ENCODE data around the gene SLC6A5.
"Not testable (repeated sequence)": the region's sequence is repeated elsewhere in the genome, so short reads cannot be mapped to it uniquely, and the experiment has no call there.

GRCh38 chr11:20579725-20580124 is 19.7 kb upstream of the SLC6A5 start:
- TF ChIP-seq EP300, CTCF (IDR thresholded peaks at IDR 0.05): not testable (repeated sequence)

Measured in ovary (tissue), 3 donors.